Measurements from ENCODE around the gene ZNF112.

- no peak for TF ChIP-seq SP1 (IDR thresholded peaks at IDR 0.05)
- no peak for TF ChIP-seq TARDBP (IDR thresholded peaks at IDR 0.05)
- TF ChIP-seq BHLHE40 (IDR thresholded peaks at IDR 0.05; ENCODE audit: borderline replicate concordance), result no peak
- no peak for TF ChIP-seq L3MBTL2 (conservative IDR thresholded peaks at IDR 0.05)
- TF ChIP-seq ARNT (IDR thresholded peaks at IDR 0.05), result no peak
- TF ChIP-seq FOXK2 (IDR thresholded peaks at IDR 0.05), result no peak
- no peak for TF ChIP-seq ELF4 (IDR thresholded peaks at IDR 0.05)
- TF ChIP-seq HDGF (IDR thresholded peaks at IDR 0.05; ENCODE audit: borderline replicate concordance), result no peak
- no peak for TF ChIP-seq NFRKB (IDR thresholded peaks at IDR 0.05)
- TF ChIP-seq FOXA1 (IDR thresholded peaks at IDR 0.05), result no peak
- TF ChIP-seq FOXM1 (IDR thresholded peaks at IDR 0.05; ENCODE audit: borderline replicate concordance), result no peak
- no peak for TF ChIP-seq ZNF384 (IDR thresholded peaks at IDR 0.05)
- TF ChIP-seq LEF1 (IDR thresholded peaks at IDR 0.05; ENCODE audit: borderline replicate concordance), result no peak
- TF ChIP-seq CTBP1 (IDR thresholded peaks at IDR 0.05; ENCODE audit: borderline replicate concordance), result no peak
These were observed 9.9 kb downstream of the ZNF112 start for GRCh38 chr19:44346556-44346955.
